C4-2B (cell line): ENCODE results near the gene ZDHHC17.

Experiments used
- ZFX ChIP-seq: fragments of 450-650 bp; IDR thresholded peaks from 2 replicates; pipeline ENCODE4 v1.6.1; 2017
- TF ChIP-seq, protein P1 (sequence below): fragments of 450-650 bp; conservative IDR thresholded peaks from 2 replicates; pipeline ENCODE4 v1.5.1; 2017; ENCODE audit warnings: mild to moderate bottlenecking

DNA sequence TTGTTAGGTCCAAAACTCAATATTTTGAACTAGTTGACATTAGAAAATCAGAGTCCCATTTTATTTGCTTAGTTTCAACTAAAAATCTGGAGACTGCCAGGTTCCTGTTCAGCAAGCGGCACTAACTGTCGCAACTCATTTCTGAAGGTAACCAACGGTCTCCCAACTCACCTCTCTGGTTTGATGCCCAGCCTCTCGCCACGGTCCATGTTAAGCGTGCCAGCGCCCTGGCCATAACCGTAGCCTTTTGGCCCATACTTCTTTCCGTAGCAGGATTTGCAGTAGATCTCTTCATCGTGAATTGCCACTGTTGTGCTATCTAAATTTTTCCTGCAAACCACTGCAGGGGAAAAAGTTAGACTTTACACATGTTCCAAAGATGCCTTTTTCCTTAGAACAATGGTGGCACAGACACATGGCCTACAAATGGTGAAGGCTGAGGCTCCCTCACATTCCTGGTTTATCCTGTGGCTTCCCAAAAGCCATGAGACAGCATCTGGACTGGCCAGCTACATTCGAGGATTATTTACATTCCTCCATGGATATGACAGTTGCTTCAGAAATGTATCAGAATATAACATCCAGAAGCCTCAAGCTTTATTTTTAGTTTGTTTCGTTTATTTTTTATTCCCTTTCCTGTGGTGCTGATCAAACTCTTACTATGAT is 99.2 kb downstream of the ZDHHC17 start:
- TF ChIP-seq, protein P1, sequence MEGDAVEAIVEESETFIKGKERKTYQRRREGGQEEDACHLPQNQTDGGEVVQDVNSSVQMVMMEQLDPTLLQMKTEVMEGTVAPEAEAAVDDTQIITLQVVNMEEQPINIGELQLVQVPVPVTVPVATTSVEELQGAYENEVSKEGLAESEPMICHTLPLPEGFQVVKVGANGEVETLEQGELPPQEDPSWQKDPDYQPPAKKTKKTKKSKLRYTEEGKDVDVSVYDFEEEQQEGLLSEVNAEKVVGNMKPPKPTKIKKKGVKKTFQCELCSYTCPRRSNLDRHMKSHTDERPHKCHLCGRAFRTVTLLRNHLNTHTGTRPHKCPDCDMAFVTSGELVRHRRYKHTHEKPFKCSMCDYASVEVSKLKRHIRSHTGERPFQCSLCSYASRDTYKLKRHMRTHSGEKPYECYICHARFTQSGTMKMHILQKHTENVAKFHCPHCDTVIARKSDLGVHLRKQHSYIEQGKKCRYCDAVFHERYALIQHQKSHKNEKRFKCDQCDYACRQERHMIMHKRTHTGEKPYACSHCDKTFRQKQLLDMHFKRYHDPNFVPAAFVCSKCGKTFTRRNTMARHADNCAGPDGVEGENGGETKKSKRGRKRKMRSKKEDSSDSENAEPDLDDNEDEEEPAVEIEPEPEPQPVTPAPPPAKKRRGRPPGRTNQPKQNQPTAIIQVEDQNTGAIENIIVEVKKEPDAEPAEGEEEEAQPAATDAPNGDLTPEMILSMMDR, result no peak
- no peak for TF ChIP-seq ZFX
